GM12874 (cell line): ENCODE data around the gene RNU6-9.

ENCODE experiments used
- TF ChIP-seq, protein P1 (sequence below): IDR thresholded peaks from 2 replicates; pipeline ENCODE4 v1.5.1; 2011; ENCODE audit warnings: low read depth, mild to moderate bottlenecking, control low read depth, low read length, moderate library complexity; ENCODE audit not compliant: insufficient read depth

RNU6-9 gene

DNA sequence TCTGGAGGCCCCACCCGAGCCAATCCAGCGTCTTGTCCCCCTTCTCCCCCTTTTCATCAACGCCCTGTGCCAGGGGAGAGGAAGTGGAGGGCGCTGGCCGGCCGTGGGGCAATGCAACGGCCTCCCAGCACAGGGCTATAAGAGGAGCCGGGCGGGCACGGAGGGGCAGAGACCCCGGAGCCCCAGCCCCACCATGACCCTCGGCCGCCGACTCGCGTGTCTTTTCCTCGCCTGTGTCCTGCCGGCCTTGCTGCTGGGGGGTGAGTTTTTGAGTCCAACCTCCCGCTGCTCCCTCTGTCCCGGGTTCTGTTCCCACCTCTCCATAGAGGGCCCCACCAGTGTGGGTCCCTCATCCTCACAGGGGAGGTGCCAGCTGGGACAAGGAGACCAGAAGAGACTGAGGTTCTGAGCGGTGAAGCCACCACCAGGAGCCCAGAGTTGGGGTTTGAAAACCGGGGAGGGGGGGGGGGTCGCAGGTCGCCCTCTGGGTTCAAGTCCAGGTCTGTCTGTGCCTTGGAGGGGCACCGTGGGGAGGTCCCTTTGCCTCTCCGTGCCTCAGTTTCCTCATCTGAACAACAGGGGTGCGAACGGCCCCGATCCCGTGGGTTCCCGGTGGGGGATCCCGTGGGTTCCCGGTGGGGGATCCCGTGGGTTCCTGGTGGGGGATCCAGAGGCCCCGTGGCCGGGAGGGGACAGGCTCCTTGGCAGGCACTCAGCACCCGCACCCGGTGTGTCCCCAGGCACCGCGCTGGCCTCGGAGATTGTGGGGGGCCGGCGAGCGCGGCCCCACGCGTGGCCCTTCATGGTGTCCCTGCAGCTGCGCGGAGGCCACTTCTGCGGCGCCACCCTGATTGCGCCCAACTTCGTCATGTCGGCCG is 40.9 kb upstream of the RNU6-9 start, which contains the start of gene ELANE:
ELANE (plus strand) TSS at position 168 of the 878 bp plus-strand sequence; CDS start at position 194, 26 bp downstream.
- TF ChIP-seq, protein P1, sequence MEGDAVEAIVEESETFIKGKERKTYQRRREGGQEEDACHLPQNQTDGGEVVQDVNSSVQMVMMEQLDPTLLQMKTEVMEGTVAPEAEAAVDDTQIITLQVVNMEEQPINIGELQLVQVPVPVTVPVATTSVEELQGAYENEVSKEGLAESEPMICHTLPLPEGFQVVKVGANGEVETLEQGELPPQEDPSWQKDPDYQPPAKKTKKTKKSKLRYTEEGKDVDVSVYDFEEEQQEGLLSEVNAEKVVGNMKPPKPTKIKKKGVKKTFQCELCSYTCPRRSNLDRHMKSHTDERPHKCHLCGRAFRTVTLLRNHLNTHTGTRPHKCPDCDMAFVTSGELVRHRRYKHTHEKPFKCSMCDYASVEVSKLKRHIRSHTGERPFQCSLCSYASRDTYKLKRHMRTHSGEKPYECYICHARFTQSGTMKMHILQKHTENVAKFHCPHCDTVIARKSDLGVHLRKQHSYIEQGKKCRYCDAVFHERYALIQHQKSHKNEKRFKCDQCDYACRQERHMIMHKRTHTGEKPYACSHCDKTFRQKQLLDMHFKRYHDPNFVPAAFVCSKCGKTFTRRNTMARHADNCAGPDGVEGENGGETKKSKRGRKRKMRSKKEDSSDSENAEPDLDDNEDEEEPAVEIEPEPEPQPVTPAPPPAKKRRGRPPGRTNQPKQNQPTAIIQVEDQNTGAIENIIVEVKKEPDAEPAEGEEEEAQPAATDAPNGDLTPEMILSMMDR, result no peak

DNA sequence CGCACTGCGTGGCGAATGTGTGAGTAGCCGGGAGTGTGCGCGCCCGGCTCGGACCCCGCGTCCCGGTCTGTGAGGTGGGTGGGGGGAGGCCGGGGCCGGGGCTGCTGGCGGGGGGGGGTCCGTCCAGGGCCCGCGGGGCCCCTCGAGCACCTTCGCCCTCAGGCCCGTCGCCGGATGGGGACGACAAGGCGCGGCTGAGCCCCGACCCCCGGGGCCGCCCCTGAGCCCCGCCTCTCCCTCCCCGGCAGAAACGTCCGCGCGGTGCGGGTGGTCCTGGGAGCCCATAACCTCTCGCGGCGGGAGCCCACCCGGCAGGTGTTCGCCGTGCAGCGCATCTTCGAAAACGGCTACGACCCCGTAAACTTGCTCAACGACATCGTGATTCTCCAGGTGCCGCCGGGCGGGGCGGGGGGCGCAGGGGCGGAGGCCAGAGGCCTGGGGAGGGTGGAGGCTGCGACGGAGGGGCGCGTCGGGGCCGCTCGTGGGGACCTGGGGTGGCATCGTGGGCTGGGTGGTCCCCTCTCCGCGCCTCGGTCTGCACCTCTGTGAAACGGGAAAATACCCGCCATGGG is 40.2 kb upstream of the RNU6-9 start:
- TF ChIP-seq, protein P1, result no peak

DNA sequence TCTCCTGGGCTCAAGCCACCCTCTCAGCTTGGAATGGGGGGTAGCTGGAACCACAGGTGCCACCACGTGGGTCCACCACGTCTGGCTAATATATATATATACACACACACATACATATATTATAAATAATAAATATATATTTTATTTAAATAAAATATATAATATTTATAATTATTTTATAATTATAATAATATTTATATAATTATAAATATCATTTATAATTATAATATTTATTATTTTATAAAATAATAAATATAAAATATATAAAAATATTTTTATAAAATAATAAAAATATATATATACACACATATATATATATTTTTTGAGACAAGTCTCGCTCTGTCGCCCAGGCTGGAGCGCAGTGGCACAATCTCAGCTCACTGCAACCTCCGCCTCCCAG is 38.7 kb upstream of the RNU6-9 start:
- TF ChIP-seq, protein P1, result no peak

DNA sequence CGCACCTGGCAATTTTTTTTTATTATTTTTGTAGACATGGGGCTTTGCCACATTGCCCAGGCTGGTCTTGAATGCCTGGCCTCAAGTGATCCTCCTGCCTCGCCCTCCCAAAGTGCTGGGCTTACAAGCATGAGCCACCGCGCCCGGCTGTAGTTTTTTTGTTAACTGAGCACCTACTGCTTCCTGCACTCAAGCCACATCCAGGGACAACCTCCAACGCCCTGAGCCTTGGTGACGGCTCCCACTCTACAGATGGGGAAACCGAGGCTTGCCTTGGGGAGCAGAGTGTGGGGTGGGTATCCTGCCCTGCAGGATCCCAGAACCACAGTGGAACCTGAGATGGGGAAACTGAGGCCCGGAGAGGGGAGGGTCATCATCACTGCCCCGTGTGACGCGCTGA is 38.1 kb upstream of the RNU6-9 start:
- TF ChIP-seq, protein P1, result no peak

DNA sequence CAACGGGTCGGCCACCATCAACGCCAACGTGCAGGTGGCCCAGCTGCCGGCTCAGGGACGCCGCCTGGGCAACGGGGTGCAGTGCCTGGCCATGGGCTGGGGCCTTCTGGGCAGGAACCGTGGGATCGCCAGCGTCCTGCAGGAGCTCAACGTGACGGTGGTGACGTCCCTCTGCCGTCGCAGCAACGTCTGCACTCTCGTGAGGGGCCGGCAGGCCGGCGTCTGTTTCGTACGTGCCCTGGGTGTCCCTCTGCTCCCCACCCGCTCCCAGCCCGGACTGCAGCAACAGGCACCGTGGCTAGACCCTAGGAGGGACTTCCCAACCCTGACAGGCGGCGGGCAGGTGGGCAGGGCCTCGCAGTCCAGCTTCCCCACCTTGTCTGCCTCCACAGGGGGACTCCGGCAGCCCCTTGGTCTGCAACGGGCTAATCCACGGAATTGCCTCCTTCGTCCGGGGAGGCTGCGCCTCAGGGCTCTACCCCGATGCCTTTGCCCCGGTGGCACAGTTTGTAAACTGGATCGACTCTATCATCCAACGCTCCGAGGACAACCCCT is 37.6 kb upstream of the RNU6-9 start:
- TF ChIP-seq, protein P1, result no peak

DNA sequence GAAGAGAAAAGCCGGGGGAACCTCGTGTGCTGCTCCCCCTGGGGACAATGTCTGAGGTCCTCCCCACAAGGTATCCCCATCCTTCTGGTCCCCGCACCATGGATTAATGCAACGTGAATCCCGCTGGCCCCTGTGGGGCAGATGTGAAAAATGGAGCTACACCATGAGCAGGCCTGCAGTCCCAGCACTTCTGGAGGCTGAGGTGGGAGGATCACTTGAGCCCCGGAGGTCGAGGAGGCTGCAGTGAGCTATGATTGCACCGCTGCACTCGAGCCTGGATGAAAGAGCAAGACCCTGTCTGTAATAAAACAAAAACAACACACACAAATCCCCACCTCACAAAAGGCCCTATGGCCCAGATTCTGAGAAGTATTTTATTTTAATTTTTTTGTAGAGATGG is 35.0 kb upstream of the RNU6-9 start:
- TF ChIP-seq, protein P1, result no peak
